GM18517 (cell line): ENCODE data around the gene CDC42EP1.
"Not testable (repeated sequence)": the region's sequence is repeated elsewhere in the genome, so short reads cannot be mapped to it uniquely, and the experiment has no call there.

Source experiments
- ATAC-seq: cut with Tn5 transposase; IDR thresholded peaks from one replicate; pipeline ENCODE4 v1.9.1; 2021; ENCODE audit warnings: mild to moderate bottlenecking, moderate library complexity; ENCODE audit not compliant: unreplicated experiment

CDC42EP1 gene, protein sequence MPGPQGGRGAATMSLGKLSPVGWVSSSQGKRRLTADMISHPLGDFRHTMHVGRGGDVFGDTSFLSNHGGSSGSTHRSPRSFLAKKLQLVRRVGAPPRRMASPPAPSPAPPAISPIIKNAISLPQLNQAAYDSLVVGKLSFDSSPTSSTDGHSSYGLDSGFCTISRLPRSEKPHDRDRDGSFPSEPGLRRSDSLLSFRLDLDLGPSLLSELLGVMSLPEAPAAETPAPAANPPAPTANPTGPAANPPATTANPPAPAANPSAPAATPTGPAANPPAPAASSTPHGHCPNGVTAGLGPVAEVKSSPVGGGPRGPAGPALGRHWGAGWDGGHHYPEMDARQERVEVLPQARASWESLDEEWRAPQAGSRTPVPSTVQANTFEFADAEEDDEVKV

DNA sequence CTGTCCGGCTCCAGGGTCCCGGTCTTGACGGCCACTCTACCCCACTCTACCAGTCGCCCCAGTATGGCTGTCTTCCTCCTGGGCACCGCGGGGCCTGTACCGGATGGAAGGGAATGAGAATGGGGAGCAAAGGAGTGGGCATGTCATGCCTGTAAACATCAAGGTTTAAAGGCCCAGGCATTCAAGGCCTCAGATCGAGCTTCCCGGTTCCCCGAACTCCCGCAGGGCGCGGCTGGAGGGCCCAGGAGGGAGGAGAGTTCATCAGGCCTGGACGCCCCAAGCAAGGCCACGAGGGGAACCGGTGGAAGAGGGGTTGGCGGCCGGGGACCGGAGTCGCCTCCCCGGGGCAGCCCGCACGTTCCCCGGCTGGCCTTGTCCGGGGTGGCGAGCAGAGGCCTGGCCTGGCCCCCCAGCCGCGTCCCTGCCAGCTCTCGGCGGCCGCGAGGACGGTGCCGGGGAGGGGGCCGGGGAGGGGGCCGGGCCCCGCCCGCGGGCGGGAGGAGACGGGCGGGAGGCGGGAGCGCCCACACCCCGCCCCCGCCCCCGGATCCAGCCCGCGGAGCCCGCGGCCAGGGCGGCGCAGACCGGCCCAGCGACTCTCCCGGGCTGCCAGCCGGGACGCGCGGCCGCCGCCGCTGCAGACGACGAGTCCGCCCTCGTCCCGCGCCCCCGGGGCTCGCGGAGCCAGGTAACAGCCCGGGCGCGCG lies at the start of gene CDC42EP1:
Gene CDC42EP1 (plus strand): TSS at position 580 of the 707 bp plus-strand sequence. CDS start 5,870 bp downstream, outside the sequence.
- ATAC-seq: no peak

GRCh38 chr22:37511395-37512104 lies 48.7 kb upstream of the CDC42EP1 start:
- no peak for ATAC-seq

GRCh38 chr22:37514526-37515051 lies 45.7 kb upstream of the CDC42EP1 start:
- no peak for ATAC-seq

DNA sequence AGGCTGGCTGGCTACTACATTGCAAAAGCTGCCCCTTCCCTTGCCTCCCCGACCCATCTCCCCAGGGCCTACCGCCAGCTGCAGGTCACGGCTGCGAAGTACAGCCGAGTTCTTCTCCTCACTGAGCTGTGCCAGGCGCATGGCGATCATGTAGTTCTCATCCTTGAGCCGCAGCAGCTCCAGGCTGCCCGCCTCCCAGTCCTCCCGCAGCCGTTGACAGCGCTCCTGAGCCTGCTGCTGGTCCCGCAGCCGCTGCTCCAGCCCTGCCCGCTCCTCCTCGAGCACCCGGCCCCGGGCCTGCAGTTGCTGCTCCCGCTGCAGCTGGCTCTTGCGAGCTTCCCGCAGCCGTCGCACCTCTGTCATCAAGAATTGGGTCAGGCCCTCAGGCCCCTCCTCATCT lies 44.4 kb upstream of the CDC42EP1 start:
- ATAC-seq: no peak

- ATAC-seq: no peak
These were observed 43.8 kb upstream of the CDC42EP1 start for GRCh38 chr22:37516456-37516855.

DNA sequence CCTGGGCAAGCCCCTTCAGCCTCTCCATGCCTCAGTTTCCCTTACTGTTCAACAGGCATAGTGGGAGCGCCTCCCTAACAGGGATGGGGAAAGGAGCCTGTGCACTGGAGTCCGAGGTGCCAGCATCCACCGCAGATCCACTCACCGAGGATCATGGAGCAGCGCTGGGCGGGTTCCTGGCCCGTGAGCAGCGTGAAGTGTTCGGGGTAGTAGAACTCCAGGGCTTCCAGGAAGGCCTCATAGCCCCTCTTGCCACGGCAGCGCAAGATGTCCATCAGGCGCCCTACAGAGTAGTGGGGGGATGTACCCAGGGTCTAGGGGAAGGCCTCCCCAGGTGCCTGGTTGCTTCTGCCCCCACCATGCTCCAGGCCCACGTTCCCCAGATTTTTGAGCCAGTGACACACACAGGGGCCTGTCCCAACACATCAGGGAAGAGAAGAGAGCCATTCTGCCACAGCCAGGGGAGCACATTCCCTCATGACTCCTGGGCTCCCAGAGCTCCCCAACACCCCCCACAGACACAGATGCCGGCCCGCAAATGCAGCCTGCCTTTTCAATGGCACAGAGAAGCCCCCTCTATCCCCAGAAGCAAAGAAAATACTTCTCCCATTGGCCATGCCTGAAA lies 42.3 kb upstream of the CDC42EP1 start:
- ATAC-seq: no peak

- ATAC-seq: no peak
These were observed 41.6 kb upstream of the CDC42EP1 start for GRCh38 chr22:37518509-37519267.

- no peak for ATAC-seq
These were observed 40.7 kb upstream of the CDC42EP1 start, which contains the start of gene CARD10 for GRCh38 chr22:37519268-37520195. Gene CARD10, minus strand, starts transcription at chr22:37519415. Its CDS starts 215 bp downstream, at chr22:37519200.

DNA sequence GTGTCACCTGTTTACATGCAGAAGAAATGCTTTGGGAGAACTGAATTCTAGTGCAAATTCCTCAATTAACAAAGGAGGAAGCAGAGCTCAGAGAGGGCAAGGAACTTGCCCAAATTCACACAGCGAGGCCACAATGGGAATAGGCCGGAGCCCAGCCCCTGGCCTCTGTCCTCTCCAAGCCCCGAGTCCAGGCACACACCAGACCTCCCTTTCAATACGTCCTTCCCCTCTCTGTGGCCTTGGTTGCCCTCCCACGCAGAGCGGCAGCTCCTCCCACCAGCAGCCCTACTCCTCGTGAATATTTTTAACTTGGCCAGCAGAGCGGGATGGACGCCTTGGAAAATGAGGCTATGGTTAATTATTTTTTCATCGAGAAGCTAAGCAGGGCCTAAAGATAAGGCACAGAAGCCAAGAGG lies 39.5 kb upstream of the CDC42EP1 start:
- ATAC-seq: no peak

DNA sequence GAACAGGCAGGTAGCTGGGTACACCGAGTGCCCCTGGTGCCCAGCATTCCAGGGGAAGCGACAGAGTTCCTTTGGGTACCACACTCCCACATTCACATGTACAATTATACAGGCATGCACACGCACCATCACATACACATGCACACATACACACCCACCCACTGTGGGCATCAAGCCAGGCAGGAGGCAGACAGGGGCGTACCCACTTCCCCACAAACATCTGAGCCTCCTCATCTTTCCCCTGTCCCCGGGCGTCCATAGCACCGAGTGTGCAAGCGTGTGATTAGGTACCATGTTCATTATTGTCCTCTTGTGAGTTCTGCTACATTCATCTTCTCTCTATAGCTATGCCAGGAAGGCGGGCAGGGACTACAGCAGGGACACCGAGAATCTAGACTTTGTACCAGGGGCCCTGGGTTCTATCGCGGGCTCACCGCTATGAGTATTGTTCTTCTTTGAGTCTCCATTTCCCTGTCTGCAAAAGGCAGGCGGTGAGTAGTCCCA lies 39.0 kb upstream of the CDC42EP1 start:
- no peak for ATAC-seq

- ATAC-seq: no peak
These were observed 37.8 kb upstream of the CDC42EP1 start for GRCh38 chr22:37522482-37522881.

GRCh38 chr22:37525073-37525745 lies 35.1 kb upstream of the CDC42EP1 start:
- ATAC-seq: no peak

GRCh38 chr22:37525746-37526350 lies 34.4 kb upstream of the CDC42EP1 start:
- ATAC-seq: no peak

- no peak for ATAC-seq
These were observed 33.9 kb upstream of the CDC42EP1 start for GRCh38 chr22:37526376-37526775.

DNA sequence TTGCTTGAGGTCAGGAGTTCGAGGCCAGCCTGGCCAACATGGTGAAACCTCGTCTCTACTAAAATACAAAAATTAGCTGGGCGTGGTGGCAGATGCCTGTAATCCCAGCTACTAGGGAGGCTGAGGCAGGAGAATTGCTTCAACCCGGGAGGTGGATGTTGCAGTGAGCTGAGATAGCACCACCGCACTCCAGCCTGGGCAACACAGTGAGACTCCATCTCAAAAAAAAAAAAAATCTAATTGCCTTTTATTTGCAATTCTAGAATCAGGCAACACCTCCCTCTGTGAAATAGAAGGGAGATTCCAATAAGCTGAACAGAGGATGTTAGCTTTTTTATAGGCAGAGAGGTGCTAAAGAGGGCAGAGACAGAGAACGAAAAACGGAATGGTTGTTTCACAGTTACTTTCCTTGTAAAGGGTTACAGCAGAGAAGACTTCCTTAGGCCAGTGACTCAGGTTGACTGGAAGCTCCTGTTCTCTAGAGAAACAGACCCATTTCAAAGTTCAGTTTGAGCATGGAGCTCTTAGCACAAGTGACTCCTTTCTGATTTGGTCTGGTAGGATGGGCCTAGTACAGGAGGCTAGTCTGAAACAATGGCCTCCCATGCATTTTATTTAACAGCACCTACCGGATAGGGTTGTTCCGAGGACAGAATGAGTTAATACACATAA lies 33.1 kb upstream of the CDC42EP1 start:
- ATAC-seq: not testable (repeated sequence)

- ATAC-seq: not testable (repeated sequence)
These were observed 32.3 kb upstream of the CDC42EP1 start for GRCh38 chr22:37527952-37528351.

DNA sequence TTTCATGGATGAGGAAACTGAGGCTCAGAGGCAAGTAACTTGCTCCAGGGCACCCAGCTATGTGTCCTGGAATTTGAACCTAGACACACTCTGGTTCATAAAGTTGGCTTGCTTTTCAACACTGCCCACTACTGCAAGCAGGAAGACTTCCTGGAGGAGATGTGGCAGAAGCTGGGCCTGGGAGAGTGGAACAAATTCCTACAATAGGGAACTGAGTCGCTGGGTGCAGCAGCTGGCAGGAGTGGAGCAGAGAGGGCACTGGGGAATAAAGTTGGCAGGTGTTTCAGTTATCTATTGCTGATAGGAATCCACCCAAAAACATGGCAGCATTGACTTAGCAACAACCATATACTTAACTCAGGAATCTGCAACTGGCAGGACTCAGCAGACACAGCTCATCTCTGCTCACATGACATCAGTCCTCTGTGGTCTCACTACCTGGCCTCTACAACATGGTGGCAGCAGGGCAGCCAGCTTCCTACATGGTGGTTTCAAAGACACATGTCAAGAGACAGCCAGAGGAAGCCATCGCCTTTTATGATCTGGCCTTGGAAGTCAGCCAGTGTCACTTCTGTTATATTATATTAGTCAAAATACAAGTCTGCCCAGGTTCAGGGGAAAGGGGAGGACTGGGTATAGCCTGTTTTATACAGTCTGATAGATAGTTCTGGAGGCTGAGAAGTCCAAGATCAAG lies 30.5 kb upstream of the CDC42EP1 start:
- no peak for ATAC-seq
